DND-41 (cell line): Measurements from ENCODE around the gene MCM9.

ENCODE experiments used
- ATAC-seq: fragments of 200-7000 bp; cut with Tn5 transposase; 3 replicates; pipeline ENCODE4 v1.9.1; 2021; ENCODE audit warnings: low read depth; ENCODE audit not compliant: insufficient read depth
- DNase-seq: peaks from one replicate; pipeline ENCODE4 v3.0.0-alpha.2; 2020
- H2AFZ ChIP-seq: 2 replicates; pipeline ENCODE4 v1.6.0; 2012; ENCODE audit warnings: low read depth, low read length
- H3K27ac ChIP-seq: 2 replicates; pipeline ENCODE4 v1.5.1; 2012; ENCODE audit warnings: low read length, inconsistent platforms
- H3K27me3 ChIP-seq: fragments of 200-600 bp; sonication (generic); 2 replicates; pipeline ENCODE4 v1.6.0; 2012; ENCODE audit warnings: low read length, mild to moderate bottlenecking, inconsistent platforms; ENCODE audit not compliant: insufficient read depth, poor library complexity
- H3K36me3 ChIP-seq: 2 replicates; pipeline ENCODE4 v1.5.1; 2012; ENCODE audit warnings: low read length, inconsistent platforms; ENCODE audit not compliant: insufficient read depth
- H3K4me1 ChIP-seq: 2 replicates; pipeline ENCODE4 v1.5.1; 2012; ENCODE audit warnings: mild to moderate bottlenecking, low read length; ENCODE audit not compliant: insufficient read depth
- H3K4me2 ChIP-seq: 2 replicates; pipeline ENCODE4 v1.6.0; 2012; ENCODE audit warnings: mild to moderate bottlenecking, moderate library complexity, low read length, inconsistent platforms; ENCODE audit not compliant: insufficient read depth
- H3K4me3 ChIP-seq, 2 experiments: fragments of 200-600 bp in 1 of 2; shearing (Covaris generic) in 1 of 2; 2 replicates each; pipeline ENCODE4 v1.5.1; 2012 to 2016; ENCODE audit warnings: inconsistent platforms in 2 of 2, low read length in 2 of 2, mild to moderate bottlenecking in 2 of 2, low read depth in 1 of 2, moderate library complexity in 1 of 2
- H3K79me2 ChIP-seq: 2 replicates; pipeline ENCODE4 v1.6.0; 2012; ENCODE audit warnings: low read length, inconsistent platforms; ENCODE audit not compliant: insufficient read depth
- H3K9ac ChIP-seq: 2 replicates; pipeline ENCODE4 v1.6.0; 2012; ENCODE audit warnings: low read depth, mild to moderate bottlenecking, inconsistent platforms, low read length, moderate library complexity
- H3K9me3 ChIP-seq: 2 replicates; pipeline ENCODE4 v1.5.1; 2012; ENCODE audit warnings: low read length, moderate library complexity, mild to moderate bottlenecking, inconsistent platforms; ENCODE audit not compliant: insufficient read depth, severe bottlenecking
- H4K20me1 ChIP-seq: 2 replicates; pipeline ENCODE4 v1.6.0; 2012; ENCODE audit warnings: low read length; ENCODE audit not compliant: insufficient read depth
- EZH2 ChIP-seq: IDR thresholded peaks from 3 replicates; pipeline ENCODE4 v1.6.1; 2012; ENCODE audit warnings: borderline replicate concordance, low read depth, mild to moderate bottlenecking, moderate library complexity, low read length, inconsistent platforms; ENCODE audit not compliant: severe bottlenecking
- TF ChIP-seq, protein P1 (sequence below): IDR thresholded peaks from 2 replicates; pipeline ENCODE4 v1.5.1; 2012; ENCODE audit warnings: borderline replicate concordance, low read length, moderate library complexity, mild to moderate bottlenecking; ENCODE audit not compliant: poor library complexity, severe bottlenecking; ENCODE audit errors: extremely low read depth

MCM9 gene

DNA sequence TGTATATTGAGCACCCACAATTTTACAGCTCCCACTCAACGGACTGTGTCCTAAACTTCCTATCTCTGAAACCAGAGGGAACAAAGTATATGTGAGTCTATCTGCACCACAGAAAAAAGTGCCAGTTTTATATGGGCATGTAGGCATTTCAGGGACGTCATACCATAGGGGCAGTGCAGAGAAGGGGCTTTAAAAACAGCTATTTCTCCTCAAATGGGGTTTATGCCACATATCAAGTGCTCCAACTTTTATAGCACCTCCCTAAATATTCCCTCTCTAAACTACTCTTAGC is 69.9 kb downstream of the MCM9 start:
- no peaks in the 10 kb centered on the region for H3K4me1 ChIP-seq
- no peak overlapping the region for H2AFZ ChIP-seq
- no peak overlapping the region for H3K4me2 ChIP-seq
- no peak for DNase-seq
- ATAC-seq, result no peak
- H3K9me3 ChIP-seq, result no peaks in the 10 kb centered on the region
- peaks cover 8% of the 10 kb centered on the region; the same call in 1 of the 2 replicates for H3K36me3 ChIP-seq
- no peak overlapping the region for H3K4me3 ChIP-seq
- H3K27ac ChIP-seq, result no peak overlapping the region
- H3K9ac ChIP-seq, result no peak overlapping the region
- no peaks in the 10 kb centered on the region for H3K27me3 ChIP-seq
- H3K79me2 ChIP-seq, result 0 out of 2 replicates have a peak, but pooled peaks cover 3% of the 10 kb centered on the region
- no peaks in the 10 kb centered on the region for H4K20me1 ChIP-seq
- TF ChIP-seq, protein P1, sequence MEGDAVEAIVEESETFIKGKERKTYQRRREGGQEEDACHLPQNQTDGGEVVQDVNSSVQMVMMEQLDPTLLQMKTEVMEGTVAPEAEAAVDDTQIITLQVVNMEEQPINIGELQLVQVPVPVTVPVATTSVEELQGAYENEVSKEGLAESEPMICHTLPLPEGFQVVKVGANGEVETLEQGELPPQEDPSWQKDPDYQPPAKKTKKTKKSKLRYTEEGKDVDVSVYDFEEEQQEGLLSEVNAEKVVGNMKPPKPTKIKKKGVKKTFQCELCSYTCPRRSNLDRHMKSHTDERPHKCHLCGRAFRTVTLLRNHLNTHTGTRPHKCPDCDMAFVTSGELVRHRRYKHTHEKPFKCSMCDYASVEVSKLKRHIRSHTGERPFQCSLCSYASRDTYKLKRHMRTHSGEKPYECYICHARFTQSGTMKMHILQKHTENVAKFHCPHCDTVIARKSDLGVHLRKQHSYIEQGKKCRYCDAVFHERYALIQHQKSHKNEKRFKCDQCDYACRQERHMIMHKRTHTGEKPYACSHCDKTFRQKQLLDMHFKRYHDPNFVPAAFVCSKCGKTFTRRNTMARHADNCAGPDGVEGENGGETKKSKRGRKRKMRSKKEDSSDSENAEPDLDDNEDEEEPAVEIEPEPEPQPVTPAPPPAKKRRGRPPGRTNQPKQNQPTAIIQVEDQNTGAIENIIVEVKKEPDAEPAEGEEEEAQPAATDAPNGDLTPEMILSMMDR, result no peak
- no peak for TF ChIP-seq EZH2

DNA sequence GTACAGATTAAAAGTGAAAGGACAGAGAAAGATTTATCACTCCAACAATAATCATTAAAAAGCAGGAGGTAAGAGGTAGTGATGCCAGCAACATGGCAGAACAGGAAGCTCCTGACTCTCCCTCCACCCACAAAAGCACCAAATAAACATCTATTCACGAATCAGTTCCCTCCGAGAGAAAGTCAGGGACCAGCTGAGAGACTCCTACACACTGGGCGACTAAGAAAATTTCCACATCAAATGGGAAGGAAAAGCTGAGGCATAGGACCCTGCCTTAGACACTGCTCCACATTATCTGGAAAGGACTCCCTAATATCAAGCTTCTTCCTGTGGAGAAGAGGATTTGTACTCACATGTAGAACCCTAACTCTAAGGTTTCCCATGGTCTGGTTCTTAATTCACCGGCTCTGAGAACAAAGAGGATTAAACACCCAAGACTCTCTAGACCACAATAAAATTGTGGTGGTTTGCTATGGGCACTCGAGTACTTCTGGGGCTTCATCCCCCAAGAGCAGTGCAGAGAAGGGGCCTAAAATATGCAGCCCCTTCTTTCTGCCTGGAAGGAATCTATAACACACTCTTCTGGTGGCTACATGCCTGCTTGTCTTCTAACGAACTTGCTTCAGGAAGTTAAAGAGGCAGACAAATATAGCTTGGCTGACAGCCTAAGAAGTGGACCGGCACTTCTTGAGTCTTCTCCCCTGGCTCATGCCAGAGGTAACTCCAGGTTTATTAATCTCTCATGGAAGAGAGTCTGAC is 70.4 kb downstream of the MCM9 start:
- Histone ChIP-seq H3K4me2 (no peak overlapping the region), H3K4me1 (no peaks in the 10 kb centered on the region), H3K27ac (no peak overlapping the region), H3K4me3 (no peak overlapping the region), H3K9ac (no peak overlapping the region), H4K20me1 (no peaks in the 10 kb centered on the region), H3K79me2 (no peaks in the 10 kb centered on the region), H3K36me3 (peaks cover 8% of the 10 kb centered on the region; the same call in 1 of the 2 replicates), H3K9me3 (no peaks in the 10 kb centered on the region), H3K27me3 (no peaks in the 10 kb centered on the region), H2AFZ (no peak overlapping the region)
- DNase-seq (no peak), ATAC-seq (peak; percentile 40; the same call in 2 of the 3 replicates)
- no peak for TF ChIP-seq EZH2
- TF ChIP-seq, protein P1, result no peak

DNA sequence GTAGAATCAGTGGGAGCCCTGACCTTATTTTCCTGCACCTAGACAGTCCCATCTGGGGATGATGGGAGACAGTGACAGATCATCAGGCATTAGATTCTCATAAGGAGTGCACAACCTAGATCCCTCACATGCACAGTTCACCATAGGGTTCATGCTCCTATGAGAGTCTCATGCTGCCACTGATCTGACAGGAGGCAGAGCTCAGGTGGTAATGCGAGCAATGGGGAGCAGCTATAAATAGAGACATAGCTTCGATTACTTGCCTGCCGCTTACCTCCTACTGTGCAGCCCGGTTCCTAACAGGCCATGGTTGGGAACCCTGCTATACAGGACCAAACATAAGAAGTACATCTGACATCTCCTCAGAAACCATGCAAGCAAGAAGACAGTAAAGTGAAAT is 72.5 kb downstream of the MCM9 start:
- Histone ChIP-seq H3K27me3 (no peaks in the 10 kb centered on the region), H2AFZ (no peak overlapping the region), H4K20me1 (no peaks in the 10 kb centered on the region), H3K36me3 (peaks cover 8% of the 10 kb centered on the region; the same call in 1 of the 2 replicates), H3K4me2 (no peak overlapping the region), H3K79me2 (no peaks in the 10 kb centered on the region), H3K9me3 (no peaks in the 10 kb centered on the region), H3K4me3 (no peak overlapping the region), H3K27ac (no peak overlapping the region), H3K9ac (no peak overlapping the region), H3K4me1 (no peaks in the 10 kb centered on the region)
- DNase-seq (no peak), ATAC-seq (no peak)
- TF ChIP-seq, protein P1, result no peak
- TF ChIP-seq EZH2, result no peak
